ENCODE measurements around the gene CALU. TPM values are rescaled to one million over a fixed set of nuclear protein-coding genes. Genes with fewer than 3 reads are reported as not detected.

The CALU gene
- total and polyA plus RNA-seq, 10 of the 15 experiments (the other 5 are each of a cell fraction or from before 2014, with no cell fraction given), result 31.2 to 75.6 (median 42.1) TPM

GRCh38 chr7:128804484-128804883 lies 65.3 kb downstream of the CALU start:
- Histone ChIP-seq H3K27me3 (replicated peaks in 1 of 2; ENCODE audit: control insufficient read depth in 2 of 2, insufficient read depth in 2 of 2, low read length in 1 of 2) (no peaks in the 10 kb centered on the region), H2AFZ (ENCODE audit: control insufficient read depth, low read depth, low read length) (no peak overlapping the region), H3K79me2 (ENCODE audit: control insufficient read depth, insufficient read depth, low read length) (no peaks in the 10 kb centered on the region), H4K20me1 (ENCODE audit: control insufficient read depth, insufficient read depth) (no peaks in the 10 kb centered on the region), H3K36me3 (ENCODE audit: control insufficient read depth in 2 of 2, insufficient read depth in 2 of 2, low read length in 1 of 2) (no peaks in the 10 kb centered on the region), H3K4me3 (no peak overlapping the region), H3K27ac (ENCODE audit: control insufficient read depth, insufficient read depth) (no peak overlapping the region), H3K4me2 (ENCODE audit: control insufficient read depth, insufficient read depth) (no peak overlapping the region), H3K9ac (ENCODE audit: control insufficient read depth, insufficient read depth, low read length) (no peak overlapping the region), H3K4me1 (ENCODE audit: control insufficient read depth, insufficient read depth, low read length) (no peaks in the 10 kb centered on the region), H3K9me3 (replicated peaks; ENCODE audit: control insufficient read depth, insufficient read depth, low read length) (no peaks in the 10 kb centered on the region)
- ATAC-seq, result no peak
- SMC1A ChIA-PET (ENCODE audit: uncharacterized antibody, unreplicated experiment), result interaction anchor here (1.3 kb wide), 1 partner anchor 24 kb away, joined by 3 read pairs; no protein-coding TSS in a partner anchor
- TF ChIP-seq USF1 (IDR thresholded peaks at IDR 0.05; ENCODE audit: borderline replicate concordance, extremely low read length, insufficient read depth, low read depth, low read length) (no peak), ZNF207 (IDR thresholded peaks at IDR 0.05; ENCODE audit: borderline replicate concordance) (no peak), PML (IDR thresholded peaks at IDR 0.05; ENCODE audit: low read length) (no peak), GATAD2B (conservative IDR thresholded peaks at IDR 0.05; ENCODE audit: low read depth) (no peak), ZNF217 (IDR thresholded peaks at IDR 0.05) (no peak), IRF4 (IDR thresholded peaks at IDR 0.05; ENCODE audit: low read depth, low read length) (no peak), MYB (IDR thresholded peaks at IDR 0.05; ENCODE audit: borderline replicate concordance, low read depth, low read length) (no peak), KAT2A (conservative IDR thresholded peaks at IDR 0.05; ENCODE audit: control insufficient read depth, low read depth, low read length) (no peak), CEBPB (IDR thresholded peaks at IDR 0.05; ENCODE audit: borderline replicate concordance in 1 of 2, low read depth in 2 of 2, low read length in 2 of 2) (no peak), CREB1 (IDR thresholded peaks at IDR 0.05; ENCODE audit: low read depth) (no peak), SKIL (IDR thresholded peaks at IDR 0.05; ENCODE audit: low read depth, poor library complexity, severe bottlenecking) (no peak), ZZZ3 (IDR thresholded peaks at IDR 0.05; ENCODE audit: control insufficient read depth, insufficient read length, low read depth) (no peak), SUPT20H (IDR thresholded peaks at IDR 0.05; ENCODE audit: borderline replicate concordance, control insufficient read depth, low read depth, low read length) (no peak), STAT3 (IDR thresholded peaks at IDR 0.05; ENCODE audit: low read depth, low read length) (no peak), EP300 (IDR thresholded peaks at IDR 0.05; ENCODE audit: borderline replicate concordance in 1 of 2, control insufficient read depth in 1 of 2, low read depth in 2 of 2, low read length in 2 of 2) (no peak), CREM (IDR thresholded peaks at IDR 0.05; ENCODE audit: low read depth) (no peak), HCFC1 (IDR thresholded peaks at IDR 0.05; ENCODE audit: low read length) (no peak)
- no TSS peak for BruUV-seq (replicated peaks)
- RAD21 ChIA-PET (ENCODE audit: unreplicated experiment), result no interaction called here
- CTCF ChIA-PET, result no interaction called here
- intact Hi-C loops (cut with micrococcal nuclease; ENCODE audit: unreplicated experiment), result no loop called here
- FAIRE-seq, result no peak
- in situ Hi-C loops (cut with MboI), result no loop called here
- 80% methylated on average over 6 of the region's 6 CpGs for WGBS (ENCODE audit: insufficient coverage, insufficient replicate concordance, low lambda C conversion rate, missing lambda C conversion rate)
- POLR2A ChIA-PET, result no interaction called here
- no peak for DNase-seq (ENCODE audit: low read depth, low spot score)
